ENCODE measurements around the gene NUDCD2. TPM values are rescaled to one million over a fixed set of nuclear protein-coding genes. Genes with fewer than 3 reads are reported as not detected.
A peak's percentile ranks its signal among the peaks of the same experiment; 100 is the strongest.

NUDCD2 gene
- total RNA-seq, 1 donor from 2014 or later, result 4.6 TPM

GRCh38 chr5:163505049-163505367 is 45.1 kb upstream of the NUDCD2 start:
- H3K4me3 ChIP-seq (ENCODE audit: low read depth, low read length), result peak overlapping the region; percentile 69
- TF ChIP-seq CTCF (conservative IDR thresholded peaks at IDR 0.05; ENCODE audit: low read depth, low read length), result no peak

DNA sequence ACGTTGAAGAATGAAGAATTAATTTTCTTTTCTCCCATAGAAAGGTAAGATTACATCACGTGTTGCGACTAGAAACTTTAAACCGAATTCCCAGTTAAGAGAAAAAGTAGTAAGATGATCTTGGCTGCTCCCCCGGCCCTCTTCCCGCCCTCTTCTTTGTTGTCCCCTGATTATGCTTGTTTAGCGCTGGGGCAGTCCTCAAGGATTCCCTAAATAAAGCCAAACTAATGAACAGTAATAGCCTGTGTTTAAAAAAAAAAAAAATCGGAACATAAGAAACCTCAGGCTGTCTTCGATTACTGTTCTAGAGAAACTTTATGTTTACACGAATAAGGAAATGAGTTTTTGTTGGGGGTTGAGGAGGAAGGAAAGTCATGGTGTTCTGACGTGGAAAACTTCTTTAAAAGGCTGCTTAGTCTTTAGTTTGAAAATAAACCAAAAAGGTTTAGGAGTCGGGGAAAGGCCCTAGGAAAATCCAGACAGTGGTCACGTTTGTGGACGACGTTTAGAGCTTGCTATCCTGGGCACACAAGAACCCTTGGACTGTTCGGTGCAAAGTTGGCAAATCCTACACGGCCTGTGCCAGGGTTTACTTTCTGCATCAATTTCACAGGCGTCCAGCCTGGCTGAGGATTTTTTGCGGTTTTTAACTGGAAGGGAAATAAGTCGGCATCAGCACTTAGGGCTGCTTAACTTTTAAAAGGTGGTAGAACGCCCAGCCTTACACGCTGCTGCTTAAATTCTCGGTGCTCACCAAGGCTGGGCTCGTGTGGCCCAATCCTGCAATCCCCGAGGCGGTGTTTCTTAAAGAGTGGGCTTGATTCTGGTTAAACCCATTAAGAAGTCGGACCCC is 44.4 kb upstream of the NUDCD2 start:
- peak overlapping the region; percentile 69 for H3K4me3 ChIP-seq (ENCODE audit: low read depth, low read length)
- TF ChIP-seq CTCF (conservative IDR thresholded peaks at IDR 0.05; ENCODE audit: low read depth, low read length), result no peak
- DNase-seq (ENCODE audit: low read depth), result peak; percentile 37

More at GRCh38 chr5:163505049-163505367, 45.1 kb upstream of the NUDCD2 start:
- no peak for DNase-seq (ENCODE audit: low read depth)

DNA sequence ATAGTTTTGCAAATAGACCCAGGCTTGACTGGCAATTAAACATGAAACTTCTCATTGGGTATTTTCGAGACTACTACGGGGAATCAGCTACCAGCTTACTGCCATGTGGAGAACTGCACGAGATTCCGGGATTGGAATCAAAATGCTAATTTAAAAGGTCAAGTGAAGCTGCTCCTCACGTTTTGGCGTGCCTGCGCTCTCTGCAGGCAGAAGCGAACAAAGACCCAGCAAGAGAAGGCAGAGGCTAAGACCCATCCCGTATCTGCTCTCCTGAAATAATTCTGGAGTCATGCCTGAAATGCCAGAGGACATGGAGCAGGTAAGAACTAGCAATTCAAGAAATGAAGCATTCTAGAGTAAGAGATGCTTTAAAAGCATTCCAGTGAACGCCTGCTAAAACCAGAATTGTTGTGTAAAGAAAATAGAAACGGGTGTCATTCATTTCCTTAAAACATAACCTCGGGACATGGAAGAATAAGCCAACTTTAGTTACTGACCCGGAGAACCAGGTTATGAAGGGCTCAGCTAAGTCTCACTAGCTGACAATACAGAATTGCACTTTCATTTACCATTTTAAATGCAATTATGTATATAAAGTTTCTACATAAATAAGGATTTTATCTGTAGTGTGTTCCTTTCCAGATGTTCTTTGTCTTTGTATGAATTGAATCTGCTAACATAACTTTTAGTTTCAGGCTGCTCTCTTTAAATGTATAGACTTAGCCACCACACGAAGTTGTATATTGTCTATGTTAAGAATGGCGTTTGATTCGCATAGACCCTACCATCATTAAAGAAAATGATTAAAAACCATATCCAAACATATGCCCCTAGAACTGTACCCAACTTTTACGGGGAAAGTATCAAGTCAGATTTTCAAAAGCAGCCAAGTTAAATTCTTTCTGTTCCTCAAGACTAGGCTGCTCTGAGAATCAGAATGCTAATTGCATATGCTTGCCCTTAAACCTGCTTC is 43.5 kb upstream of the NUDCD2 start:
- peak overlapping the region; percentile 69 for H3K4me3 ChIP-seq (ENCODE audit: low read depth, low read length)
- DNase-seq (ENCODE audit: low read depth), result no peak
- TF ChIP-seq CTCF (conservative IDR thresholded peaks at IDR 0.05; ENCODE audit: low read depth, low read length), result peak; percentile 58

DNA sequence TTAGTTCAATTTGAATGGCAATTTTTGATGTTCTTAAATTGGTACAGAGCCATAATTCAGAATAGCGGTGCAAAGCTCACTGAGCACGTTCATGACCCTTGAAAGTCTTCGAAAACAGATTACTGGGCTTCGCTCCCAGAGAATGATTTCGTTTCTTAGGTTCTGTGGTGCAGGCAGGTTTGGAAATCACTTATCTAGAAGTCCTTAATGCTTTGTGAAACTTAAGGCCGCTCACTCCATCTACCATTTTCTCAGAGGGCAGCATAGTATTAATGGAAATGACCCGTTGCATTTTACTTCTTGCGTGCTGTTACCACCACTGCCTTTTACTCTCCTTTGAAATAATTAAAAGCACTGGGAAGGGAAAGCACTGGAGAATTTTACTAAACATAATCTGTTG is 42.6 kb upstream of the NUDCD2 start:
- no peak for TF ChIP-seq CTCF (conservative IDR thresholded peaks at IDR 0.05; ENCODE audit: low read depth, low read length)
- DNase-seq (ENCODE audit: low read depth), result no peak
- peak overlapping the region; percentile 69 for H3K4me3 ChIP-seq (ENCODE audit: low read depth, low read length)

DNA sequence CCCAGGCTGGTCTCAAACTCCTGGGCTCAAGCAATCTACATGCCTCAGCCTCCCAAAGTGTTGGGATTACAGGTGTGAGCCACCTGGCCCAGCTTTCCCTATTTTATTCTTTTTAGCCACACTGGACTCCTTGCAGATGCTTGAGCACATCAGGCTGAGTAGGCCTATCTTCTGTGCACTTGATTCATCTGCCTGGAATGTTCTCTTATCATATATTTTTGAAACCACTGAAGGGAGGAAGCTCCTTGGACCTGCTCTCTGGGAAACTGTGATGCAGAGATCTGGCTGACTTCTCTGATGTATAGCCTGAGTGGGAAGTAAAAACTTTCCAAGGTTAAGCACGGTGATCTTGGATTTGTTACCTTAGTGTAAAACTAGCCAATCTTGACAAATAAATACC is 39.0 kb upstream of the NUDCD2 start:
- TF ChIP-seq CTCF (conservative IDR thresholded peaks at IDR 0.05; ENCODE audit: low read depth, low read length), result no peak
- DNase-seq (ENCODE audit: low read depth), result no peak
- H3K4me3 ChIP-seq (ENCODE audit: low read depth, low read length), result no peak overlapping the region

DNA sequence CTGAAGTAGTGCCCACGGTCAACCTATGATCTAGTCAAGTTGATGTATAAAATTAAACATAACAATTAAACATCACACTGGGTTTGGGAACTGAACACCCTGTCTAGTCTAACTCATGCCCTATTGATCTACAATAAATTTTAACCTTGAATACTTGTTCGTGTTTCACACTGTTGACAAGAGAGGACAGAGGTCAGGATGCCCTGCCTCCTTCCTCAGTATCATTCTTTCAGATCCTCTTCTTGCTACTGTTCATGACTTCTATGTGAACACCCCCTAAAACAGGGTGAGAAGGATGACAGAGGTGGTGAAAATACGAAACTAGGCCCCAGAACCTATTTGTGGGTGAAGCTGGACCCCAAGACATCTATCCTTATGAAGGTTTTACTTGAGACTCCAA is 37.4 kb upstream of the NUDCD2 start:
- no peak for DNase-seq (ENCODE audit: low read depth)
- no peak for TF ChIP-seq CTCF (conservative IDR thresholded peaks at IDR 0.05; ENCODE audit: low read depth, low read length)
- H3K4me3 ChIP-seq (ENCODE audit: low read depth, low read length), result no peak overlapping the region
